ENCODE data around the gene MAP6.

DNA sequence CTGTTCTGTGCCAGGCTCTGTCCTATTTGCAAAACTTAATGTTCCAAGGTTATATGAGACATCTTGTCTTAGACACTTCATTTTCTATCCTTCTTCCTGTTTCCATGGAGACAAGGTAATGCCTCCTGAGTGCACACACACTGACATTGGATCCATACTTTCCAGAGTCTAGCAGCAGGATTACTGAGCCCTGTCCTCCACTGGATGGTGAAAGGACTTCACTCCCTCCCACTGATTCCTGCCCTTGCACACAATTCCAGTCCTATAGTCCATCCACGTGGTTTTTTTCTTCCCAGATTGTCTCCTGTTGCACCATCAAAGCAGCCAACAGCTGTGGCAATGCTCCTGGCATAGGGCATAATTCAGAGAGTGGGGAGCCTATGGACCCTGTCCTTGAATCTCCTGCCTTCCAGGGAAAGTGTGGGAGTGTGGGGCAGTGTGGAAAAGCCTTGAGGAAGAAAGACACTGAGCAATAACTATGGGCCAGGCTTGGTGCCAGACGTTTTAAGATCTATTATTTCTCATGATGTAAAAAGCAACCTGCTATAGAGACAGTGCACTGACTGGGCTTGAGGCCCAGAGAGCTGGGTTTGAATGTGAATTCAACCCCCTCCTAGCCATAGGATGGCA is 75.4 kb downstream of the MAP6 start:
- no peak for TF ChIP-seq BACH2 (CRISPR knock-in tag; IDR thresholded peaks at IDR 0.05; ENCODE audit: borderline replicate concordance)
- no peak for TF ChIP-seq CSDC2 (CRISPR knock-in tag; IDR thresholded peaks at IDR 0.05)
- TF ChIP-seq GLIS3 (CRISPR knock-in tag; IDR thresholded peaks at IDR 0.05), result no peak
- TF ChIP-seq, protein P1, sequence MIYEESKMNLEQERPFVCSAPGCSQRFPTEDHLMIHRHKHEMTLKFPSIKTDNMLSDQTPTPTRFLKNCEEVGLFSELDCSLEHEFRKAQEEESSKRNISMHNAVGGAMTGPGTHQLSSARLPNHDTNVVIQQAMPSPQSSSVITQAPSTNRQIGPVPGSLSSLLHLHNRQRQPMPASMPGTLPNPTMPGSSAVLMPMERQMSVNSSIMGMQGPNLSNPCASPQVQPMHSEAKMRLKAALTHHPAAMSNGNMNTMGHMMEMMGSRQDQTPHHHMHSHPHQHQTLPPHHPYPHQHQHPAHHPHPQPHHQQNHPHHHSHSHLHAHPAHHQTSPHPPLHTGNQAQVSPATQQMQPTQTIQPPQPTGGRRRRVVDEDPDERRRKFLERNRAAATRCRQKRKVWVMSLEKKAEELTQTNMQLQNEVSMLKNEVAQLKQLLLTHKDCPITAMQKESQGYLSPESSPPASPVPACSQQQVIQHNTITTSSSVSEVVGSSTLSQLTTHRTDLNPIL (CRISPR knock-in tag; IDR thresholded peaks at IDR 0.05; ENCODE audit: low read depth), result no peak
- TF ChIP-seq ZC3H10 (CRISPR knock-in tag; IDR thresholded peaks at IDR 0.05), result no peak
- TF ChIP-seq, protein P2, sequence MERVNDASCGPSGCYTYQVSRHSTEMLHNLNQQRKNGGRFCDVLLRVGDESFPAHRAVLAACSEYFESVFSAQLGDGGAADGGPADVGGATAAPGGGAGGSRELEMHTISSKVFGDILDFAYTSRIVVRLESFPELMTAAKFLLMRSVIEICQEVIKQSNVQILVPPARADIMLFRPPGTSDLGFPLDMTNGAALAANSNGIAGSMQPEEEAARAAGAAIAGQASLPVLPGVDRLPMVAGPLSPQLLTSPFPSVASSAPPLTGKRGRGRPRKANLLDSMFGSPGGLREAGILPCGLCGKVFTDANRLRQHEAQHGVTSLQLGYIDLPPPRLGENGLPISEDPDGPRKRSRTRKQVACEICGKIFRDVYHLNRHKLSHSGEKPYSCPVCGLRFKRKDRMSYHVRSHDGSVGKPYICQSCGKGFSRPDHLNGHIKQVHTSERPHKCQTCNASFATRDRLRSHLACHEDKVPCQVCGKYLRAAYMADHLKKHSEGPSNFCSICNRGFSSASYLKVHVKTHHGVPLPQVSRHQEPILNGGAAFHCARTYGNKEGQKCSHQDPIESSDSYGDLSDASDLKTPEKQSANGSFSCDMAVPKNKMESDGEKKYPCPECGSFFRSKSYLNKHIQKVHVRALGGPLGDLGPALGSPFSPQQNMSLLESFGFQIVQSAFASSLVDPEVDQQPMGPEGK (CRISPR knock-in tag; IDR thresholded peaks at IDR 0.05; ENCODE audit: borderline replicate concordance), result no peak
- TF ChIP-seq ISL1 (CRISPR knock-in tag; IDR thresholded peaks at IDR 0.05), result no peak
- no peak for TF ChIP-seq ZFP30 (CRISPR knock-in tag; IDR thresholded peaks at IDR 0.05)
- TF ChIP-seq ZFP3 (CRISPR knock-in tag; IDR thresholded peaks at IDR 0.05), result no peak
- TF ChIP-seq RARB (CRISPR knock-in tag; IDR thresholded peaks at IDR 0.05), result no peak

Data from SK-N-SH treated with all-trans-retinoic acid at 6 μM for 48 hours (cell line).